SH-SY5Y (cell line): ENCODE data around the gene CYTL1.

Source experiments
- GATA2 ChIP-seq: IDR thresholded peaks from 2 replicates; pipeline ENCODE4 v1.6.1; 2011; ENCODE audit warnings: mild to moderate bottlenecking, low read depth, low read length
- GATA3 ChIP-seq: IDR thresholded peaks from 2 replicates; pipeline ENCODE4 v1.6.1; 2011; ENCODE audit warnings: low read depth, mild to moderate bottlenecking, low read length, moderate library complexity

DNA sequence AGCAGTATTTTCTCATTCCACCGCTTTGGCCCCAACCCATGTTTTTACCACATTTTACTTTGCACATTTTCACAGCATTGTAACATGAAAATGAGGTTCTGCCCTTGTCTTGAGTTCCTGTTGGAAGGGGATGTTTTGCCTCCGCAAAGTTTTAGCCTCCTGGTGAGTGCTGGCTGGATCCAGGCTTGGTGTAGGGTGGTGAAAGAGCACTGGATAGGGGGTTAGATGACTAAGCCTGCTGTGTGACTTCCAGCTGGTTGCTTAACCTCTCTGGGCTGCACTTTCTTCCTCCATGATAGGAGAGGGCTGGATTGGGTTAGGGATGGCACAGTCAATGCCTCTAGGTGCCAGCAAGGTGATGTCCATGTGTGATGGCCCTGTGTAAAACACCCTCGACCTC lies 28.9 kb downstream of the CYTL1 start:
- TF ChIP-seq GATA2 (no peak), GATA3 (no peak)
